ENCODE data around the gene ARG2.

Gene ARG2

GRCh38 chr14:67641480-67641879 is 21.8 kb downstream of the ARG2 start:
- DNase-seq: no peak

- DNase-seq: peak; percentile 32
Observed at GRCh38 chr14:67641902-67642749, 22.4 kb downstream of the ARG2 start.

GRCh38 chr14:67643713-67644112 is 24.0 kb downstream of the ARG2 start:
- DNase-seq: no peak

GRCh38 chr14:67644428-67644827 is 24.7 kb downstream of the ARG2 start:
- DNase-seq: no peak

GRCh38 chr14:67645414-67645813 is 25.7 kb downstream of the ARG2 start:
- DNase-seq: no peak

GRCh38 chr14:67646131-67646530 is 26.4 kb downstream of the ARG2 start:
- no peak for DNase-seq

DNA sequence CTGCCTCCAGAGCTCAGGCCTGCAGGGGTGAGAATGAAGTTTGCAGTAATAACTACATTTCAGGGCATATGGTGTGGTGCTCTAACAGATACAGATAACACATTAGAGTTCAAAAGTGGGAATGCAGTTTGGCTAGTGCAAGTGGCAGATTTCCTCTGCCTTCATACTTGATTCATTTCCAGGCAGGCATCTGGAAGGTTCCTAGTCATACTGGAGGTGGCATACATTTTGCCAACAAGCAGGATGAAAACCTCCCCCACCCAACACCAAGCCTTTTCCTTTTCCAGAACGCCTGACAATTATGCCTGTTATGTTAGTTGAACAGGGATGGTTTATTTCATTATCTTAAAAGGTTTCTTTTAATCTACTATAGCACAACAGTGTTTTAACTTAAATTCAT is 30.4 kb downstream of the ARG2 start:
- no peak for DNase-seq

- DNase-seq: no peak
Observed at GRCh38 chr14:67650694-67651093, 31.0 kb downstream of the ARG2 start.

- DNase-seq: no peak
Observed at GRCh38 chr14:67652189-67652588, 32.5 kb downstream of the ARG2 start.

DNA sequence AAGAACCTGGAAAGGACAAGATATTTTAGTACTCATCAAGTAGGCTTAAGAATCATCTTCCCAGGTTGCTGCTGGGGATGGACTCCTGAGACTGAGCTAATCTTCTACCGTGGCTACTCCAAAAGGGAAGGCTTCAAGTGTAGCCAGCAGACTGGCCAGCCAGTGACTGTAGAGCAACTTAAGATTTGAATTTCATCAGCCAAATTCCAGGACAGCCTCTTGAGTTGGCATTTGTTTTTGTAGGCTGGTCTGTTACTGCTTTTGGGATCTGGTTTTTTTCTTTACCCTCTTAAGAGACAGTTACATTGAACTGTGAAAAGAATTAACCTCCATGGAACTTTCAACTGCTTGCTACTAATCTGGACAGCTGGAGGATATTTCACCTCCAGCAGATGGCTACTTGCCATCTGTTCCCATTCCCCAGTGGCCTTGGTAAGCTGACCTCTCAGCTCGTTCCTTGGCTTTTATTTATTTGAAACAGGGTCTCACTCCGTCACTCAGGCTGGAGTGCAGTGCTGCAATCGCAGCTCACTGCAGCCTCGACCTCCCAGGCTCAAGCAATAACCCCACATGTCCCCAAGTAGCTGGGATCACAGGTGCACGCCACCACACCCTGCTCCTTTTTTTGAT is 34.0 kb downstream of the ARG2 start:
- DNase-seq: no peak

DNA sequence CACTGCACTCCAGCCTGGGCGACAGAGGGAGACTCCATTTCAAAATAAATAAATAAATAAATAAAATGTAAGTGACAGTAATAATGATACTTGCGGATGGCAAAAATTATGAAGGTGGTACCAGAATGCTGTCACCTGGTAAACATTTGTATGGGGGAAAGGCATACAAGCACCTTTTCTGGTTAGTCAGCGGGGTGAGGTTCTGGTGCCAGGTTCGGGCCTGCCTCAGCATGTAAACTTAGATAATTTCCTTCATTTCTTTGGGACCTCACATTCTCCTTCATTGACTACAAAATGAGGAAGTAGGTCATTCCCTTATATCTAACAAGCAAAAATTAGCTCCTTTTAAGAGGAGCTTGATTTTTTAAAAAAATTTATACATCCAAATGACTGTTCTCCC is 43.9 kb downstream of the ARG2 start:
- DNase-seq: no peak

DNA sequence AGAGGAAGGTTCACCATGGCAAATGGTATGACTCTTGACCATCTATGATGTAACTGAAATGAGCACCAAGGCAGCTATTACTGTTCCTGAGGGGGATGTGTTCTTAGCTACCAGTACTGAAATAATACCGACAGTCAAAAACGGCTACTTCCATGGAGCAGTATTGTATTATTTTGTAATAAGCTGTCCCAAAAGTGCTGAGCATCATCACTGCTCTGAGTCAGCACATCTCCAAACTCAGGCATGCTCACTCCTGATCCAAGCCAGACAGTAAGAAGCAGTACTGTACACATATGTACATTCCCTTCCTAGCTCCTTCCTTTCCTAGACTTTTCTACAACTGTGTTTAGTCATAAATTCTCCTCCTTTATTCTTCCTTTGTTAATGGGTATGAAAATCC is 46.1 kb downstream of the ARG2 start:
- no peak for DNase-seq

- peak; percentile 26 for DNase-seq
Observed at GRCh38 chr14:67666750-67667449, 47.2 kb downstream of the ARG2 start.

DNA sequence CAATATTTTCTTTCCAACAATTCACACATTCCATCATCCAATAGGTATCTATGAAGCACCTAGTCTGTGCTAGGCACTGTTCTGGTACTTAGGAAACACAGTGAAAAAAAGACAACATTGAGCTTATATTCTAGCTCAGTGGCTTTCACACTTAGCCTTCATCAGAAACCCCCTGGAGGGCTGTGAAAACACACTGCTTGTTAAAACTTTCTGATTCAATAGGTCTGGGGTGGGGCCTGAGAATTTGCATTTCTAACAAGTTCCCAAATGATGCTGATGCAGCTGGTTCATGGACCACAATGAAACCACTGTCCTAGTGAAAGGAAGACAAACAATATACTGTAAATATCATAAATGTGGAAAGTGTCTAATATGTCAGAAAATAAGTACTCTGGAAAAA is 48.8 kb downstream of the ARG2 start:
- peak; percentile 6 for DNase-seq

GRCh38 chr14:67673451-67673850 is 53.7 kb downstream of the ARG2 start:
- DNase-seq: no peak

GRCh38 chr14:67674139-67674479 is 54.4 kb downstream of the ARG2 start:
- DNase-seq: peak; percentile 66

DNA sequence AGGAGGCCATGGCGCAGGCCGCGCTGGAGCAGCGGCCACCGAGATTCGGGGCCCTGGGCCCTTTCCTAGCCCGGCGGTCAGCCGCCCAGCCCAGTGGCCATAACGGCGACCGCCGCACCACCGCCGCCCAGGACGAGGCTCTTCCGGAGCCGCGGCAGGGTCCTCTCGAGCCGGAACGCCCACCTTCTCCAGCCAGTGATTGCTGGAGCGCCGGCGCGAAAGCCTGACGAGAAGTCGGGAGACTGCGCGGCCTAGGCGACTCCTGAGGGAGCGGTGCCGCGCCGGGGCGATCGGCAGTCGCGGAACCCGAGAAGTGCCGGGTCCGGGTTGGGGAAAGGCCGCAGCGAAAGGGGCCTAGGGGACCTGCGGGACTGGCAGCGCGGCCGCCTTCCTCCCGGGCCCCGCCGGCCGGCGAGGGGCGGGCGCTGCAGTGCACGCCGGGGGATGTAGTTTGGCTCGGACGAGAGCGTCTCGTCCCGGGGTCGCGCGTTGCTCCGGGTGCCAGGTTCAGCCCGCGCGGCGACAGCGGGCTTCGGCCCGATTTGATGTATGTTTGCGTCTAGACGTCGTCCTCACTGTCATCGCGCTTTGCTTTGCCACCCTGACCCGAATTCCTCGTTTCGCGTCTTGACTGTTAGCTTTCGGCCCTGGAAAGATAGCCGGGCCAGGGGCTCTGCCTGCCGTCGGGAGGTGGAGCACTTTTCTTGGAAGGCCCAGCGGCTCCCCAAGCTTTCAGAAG is 54.9 kb downstream of the ARG2 start, which contains the start of gene VTI1B:
VTI1B (minus strand) TSS at position 153 of the 739 bp plus-strand sequence; CDS start at position 10, 143 bp downstream.
- peak; percentile 81 for DNase-seq

DNA sequence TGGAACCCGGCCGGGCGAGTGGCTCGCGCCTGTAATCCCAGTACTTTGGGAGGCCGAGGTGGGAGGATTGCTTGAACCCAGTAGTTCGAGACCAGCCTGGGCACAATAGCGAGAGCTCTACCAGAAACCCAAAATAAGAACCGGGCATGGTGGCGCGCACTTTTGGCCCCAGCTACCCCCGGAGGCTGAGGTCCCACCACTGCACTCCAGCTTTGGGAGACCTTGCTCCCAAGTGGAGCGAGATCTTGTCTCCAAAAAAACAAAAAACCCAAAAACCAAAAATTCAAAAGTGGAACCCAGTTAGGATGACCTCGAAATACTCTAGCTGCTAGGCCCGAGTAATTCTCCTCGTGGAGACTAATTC is 55.5 kb downstream of the ARG2 start:
- DNase-seq: no peak

- no peak for DNase-seq
Observed at GRCh38 chr14:67679006-67679405, 59.3 kb downstream of the ARG2 start.

GRCh38 chr14:67680121-67680602 is 60.4 kb downstream of the ARG2 start:
- DNase-seq: peak; percentile 10

DNA sequence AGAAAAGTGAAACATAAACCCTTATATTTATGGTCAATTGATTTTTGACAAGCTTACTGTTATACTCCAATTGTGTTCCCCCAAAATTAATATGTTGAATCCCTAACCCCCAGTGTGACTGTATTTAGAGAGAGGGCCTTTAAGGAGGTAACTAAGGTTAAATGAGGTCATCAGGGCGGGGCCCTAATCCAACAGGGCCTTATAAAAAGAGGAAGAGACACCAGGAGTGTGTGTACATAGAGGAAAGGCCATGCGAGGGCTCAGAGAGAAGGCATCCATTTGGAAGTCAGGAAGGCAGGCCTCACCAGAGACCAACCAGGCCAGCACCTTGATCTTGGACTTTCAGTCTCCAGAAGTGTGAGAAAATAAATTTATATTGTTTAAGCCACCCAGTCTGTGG is 61.2 kb downstream of the ARG2 start:
- DNase-seq: no peak

GRCh38 chr14:67683842-67684241 is 64.1 kb downstream of the ARG2 start:
- DNase-seq: no peak

- no peak for DNase-seq
Observed at GRCh38 chr14:67690011-67690410, 70.3 kb downstream of the ARG2 start.
